Neural cell (in vitro differentiated cells): ENCODE measurements around the gene TNFRSF6B. TPM values are rescaled to one million over a fixed set of nuclear protein-coding genes. Genes with fewer than 3 reads are reported as not detected.

Source experiments
- H2AFZ ChIP-seq: fragments of 200-600, 300-800 bp; sonication (generic), shearing (Covaris generic); 2 replicates; pipeline ENCODE4 v1.6.0; 2014; ENCODE audit warnings: low read depth, mild to moderate bottlenecking, antibody characterized with exemption, low read length, moderate library complexity
- H3F3A ChIP-seq: fragments of 200-600 bp; shearing (Covaris generic); 2 replicates; pipeline ENCODE4 v1.6.1; 2016; ENCODE audit warnings: mild to moderate bottlenecking, moderate library complexity, mixed read lengths, antibody characterized with exemption, low read length; ENCODE audit not compliant: insufficient read depth, poor library complexity, severe bottlenecking
- H3K27ac ChIP-seq: fragments of 200-600, 300-800 bp; sonication (generic), shearing (Covaris generic); 2 replicates; pipeline ENCODE4 v1.5.1; 2014; ENCODE audit warnings: mild to moderate bottlenecking, low read length, moderate library complexity
- H3K27me3 ChIP-seq: fragments of 300-800, 200-600 bp; sonication (generic), shearing (Covaris generic); 2 replicates; pipeline ENCODE4 v1.6.0; 2014; ENCODE audit warnings: mild to moderate bottlenecking, low read depth, low read length, moderate library complexity; ENCODE audit not compliant: insufficient read depth
- H3K36me3 ChIP-seq: fragments of 300-800, 200-600 bp; sonication (generic), shearing (Covaris generic); 2 replicates; pipeline ENCODE4 v1.5.1; 2014; ENCODE audit warnings: mild to moderate bottlenecking, antibody characterized with exemption, low read length, moderate library complexity; ENCODE audit not compliant: insufficient read depth
- H3K4me2 ChIP-seq: fragments of 300-800, 200-600 bp; sonication (generic), shearing (Covaris generic); 2 replicates; pipeline ENCODE4 v1.6.0; 2014; ENCODE audit warnings: mild to moderate bottlenecking, low read length
- H3K4me3 ChIP-seq: fragments of 300-800, 200-600 bp; sonication (generic), shearing (Covaris generic); 2 replicates; pipeline ENCODE4 v1.5.1; 2014; ENCODE audit warnings: mild to moderate bottlenecking, low read length, moderate library complexity
- H3K79me2 ChIP-seq: fragments of 200-600 bp; shearing (Covaris generic); replicated peaks from 2 replicates; pipeline ENCODE4 v1.6.0; 2014; ENCODE audit warnings: mild to moderate bottlenecking, low read length, moderate library complexity; ENCODE audit not compliant: insufficient read depth
- H3K9ac ChIP-seq: fragments of 300-800, 200-600 bp; sonication (generic), shearing (Covaris generic); 2 replicates; pipeline ENCODE4 v1.6.1; 2016; ENCODE audit warnings: mild to moderate bottlenecking, low read length, mixed read lengths
- H3K9me2 ChIP-seq: fragments of 200-600 bp; shearing (Covaris generic); 2 replicates; pipeline ENCODE4 v1.6.1; 2016; ENCODE audit warnings: mild to moderate bottlenecking, low read length, mixed read lengths; ENCODE audit not compliant: insufficient read depth
- H3K9me3 ChIP-seq: fragments of 200-600, 300-800 bp; sonication (generic), shearing (Covaris generic); 2 replicates; pipeline ENCODE4 v1.6.1; 2016; ENCODE audit warnings: mild to moderate bottlenecking, mixed run types, low read length, moderate library complexity, mixed read lengths
- H4K20me1 ChIP-seq: fragments of 200-600 bp; shearing (Covaris generic); 2 replicates; pipeline ENCODE4 v1.6.1; 2016; ENCODE audit warnings: mild to moderate bottlenecking, mixed run types; ENCODE audit not compliant: insufficient read depth
- CTCF ChIP-seq: fragments of 450-650 bp; IDR thresholded peaks from 2 replicates; pipeline ENCODE4 v1.5.1; 2014; ENCODE audit warnings: antibody characterized with exemption, mild to moderate bottlenecking, moderate library complexity; ENCODE audit not compliant: poor library complexity, severe bottlenecking
- EP300 ChIP-seq: fragments of 450-650 bp; conservative IDR thresholded peaks from 2 replicates; pipeline ENCODE4 v1.6.1; 2014; ENCODE audit warnings: antibody characterized with exemption, mild to moderate bottlenecking, moderate library complexity; ENCODE audit not compliant: poor library complexity, severe bottlenecking
- EZH2 ChIP-seq: fragments of 200-600, 300-800 bp; shearing (Covaris generic), sonication (generic); IDR thresholded peaks from 2 replicates; pipeline ENCODE4 v1.6.1; 2014; ENCODE audit warnings: antibody characterized with exemption, low read length, borderline replicate concordance, mild to moderate bottlenecking; ENCODE audit not compliant: insufficient read depth, poor library complexity, severe bottlenecking
- MXI1 ChIP-seq: fragments of 450-650 bp; conservative IDR thresholded peaks from 2 replicates; pipeline ENCODE4 v1.6.1; 2014; ENCODE audit warnings: antibody characterized with exemption, mild to moderate bottlenecking; ENCODE audit not compliant: poor library complexity, severe bottlenecking
- POLR2AphosphoS5 ChIP-seq: IDR thresholded peaks from 2 replicates; pipeline ENCODE4 v1.6.1; 2012
- RAD21 ChIP-seq: fragments of 450-650 bp; conservative IDR thresholded peaks from 2 replicates; pipeline ENCODE4 v1.6.1; 2014; ENCODE audit warnings: antibody characterized with exemption, mild to moderate bottlenecking, moderate library complexity
- SMC3 ChIP-seq: fragments of 450-650 bp; conservative IDR thresholded peaks from 2 replicates; pipeline ENCODE4 v1.6.1; 2014; ENCODE audit warnings: antibody characterized with exemption, mild to moderate bottlenecking, moderate library complexity; ENCODE audit not compliant: poor library complexity
- TAF1 ChIP-seq: IDR thresholded peaks from 2 replicates; pipeline ENCODE4 v1.6.1; 2012; ENCODE audit warnings: low read depth
- polyA plus RNA-seq: library from polyadenylated mRNA; depleted of rRNA; stranded (reverse); fragments of >200 nt; gene quantifications from 2 replicates; pipeline ENCODE4 v1.2.3, GENCODE V29; 2014
- TF ChIP-seq, protein P1 (sequence below): IDR thresholded peaks from 2 replicates; pipeline ENCODE4 v1.6.1; 2012; ENCODE audit warnings: borderline replicate concordance

Gene TNFRSF6B
- polyA plus RNA-seq, 1 donor from 2014 or later, result 9.4 TPM

DNA sequence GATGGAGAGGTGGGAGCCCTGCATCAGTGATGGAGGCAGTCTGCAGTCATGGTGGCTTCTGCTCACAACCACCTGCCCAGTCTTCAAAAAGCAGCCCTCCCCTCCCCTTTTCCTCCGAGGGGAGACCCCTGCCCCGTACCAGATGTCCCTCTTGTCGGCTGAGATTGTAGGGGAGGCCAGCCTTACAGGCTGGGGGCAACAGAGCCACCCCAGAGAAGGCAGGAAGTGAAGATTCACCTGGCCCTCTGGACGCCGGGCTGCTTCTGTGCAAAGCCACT, 4.5 kb downstream of the TNFRSF6B start:
- Histone ChIP-seq H3K9ac (no peak overlapping the region), H3K9me2 (no peaks in the 10 kb centered on the region), H3F3A (no peaks in the 10 kb centered on the region), H4K20me1 (no peaks in the 10 kb centered on the region), H3K4me3 (no peak overlapping the region), H3K27ac (no peak overlapping the region), H3K27me3 (no peaks in the 10 kb centered on the region), H2AFZ (no peak overlapping the region), H3K9me3 (no peaks in the 10 kb centered on the region), H3K4me2 (no peak overlapping the region), H3K79me2 (no peaks in the 10 kb centered on the region), H3K36me3 (no peaks in the 10 kb centered on the region)
- TF ChIP-seq EP300 (no peak), RAD21 (no peak), MXI1 (no peak), TAF1 (no peak), CTCF (no peak), SMC3 (no peak), EZH2 (no peak), POLR2AphosphoS5 (no peak)
- TF ChIP-seq, protein P1, sequence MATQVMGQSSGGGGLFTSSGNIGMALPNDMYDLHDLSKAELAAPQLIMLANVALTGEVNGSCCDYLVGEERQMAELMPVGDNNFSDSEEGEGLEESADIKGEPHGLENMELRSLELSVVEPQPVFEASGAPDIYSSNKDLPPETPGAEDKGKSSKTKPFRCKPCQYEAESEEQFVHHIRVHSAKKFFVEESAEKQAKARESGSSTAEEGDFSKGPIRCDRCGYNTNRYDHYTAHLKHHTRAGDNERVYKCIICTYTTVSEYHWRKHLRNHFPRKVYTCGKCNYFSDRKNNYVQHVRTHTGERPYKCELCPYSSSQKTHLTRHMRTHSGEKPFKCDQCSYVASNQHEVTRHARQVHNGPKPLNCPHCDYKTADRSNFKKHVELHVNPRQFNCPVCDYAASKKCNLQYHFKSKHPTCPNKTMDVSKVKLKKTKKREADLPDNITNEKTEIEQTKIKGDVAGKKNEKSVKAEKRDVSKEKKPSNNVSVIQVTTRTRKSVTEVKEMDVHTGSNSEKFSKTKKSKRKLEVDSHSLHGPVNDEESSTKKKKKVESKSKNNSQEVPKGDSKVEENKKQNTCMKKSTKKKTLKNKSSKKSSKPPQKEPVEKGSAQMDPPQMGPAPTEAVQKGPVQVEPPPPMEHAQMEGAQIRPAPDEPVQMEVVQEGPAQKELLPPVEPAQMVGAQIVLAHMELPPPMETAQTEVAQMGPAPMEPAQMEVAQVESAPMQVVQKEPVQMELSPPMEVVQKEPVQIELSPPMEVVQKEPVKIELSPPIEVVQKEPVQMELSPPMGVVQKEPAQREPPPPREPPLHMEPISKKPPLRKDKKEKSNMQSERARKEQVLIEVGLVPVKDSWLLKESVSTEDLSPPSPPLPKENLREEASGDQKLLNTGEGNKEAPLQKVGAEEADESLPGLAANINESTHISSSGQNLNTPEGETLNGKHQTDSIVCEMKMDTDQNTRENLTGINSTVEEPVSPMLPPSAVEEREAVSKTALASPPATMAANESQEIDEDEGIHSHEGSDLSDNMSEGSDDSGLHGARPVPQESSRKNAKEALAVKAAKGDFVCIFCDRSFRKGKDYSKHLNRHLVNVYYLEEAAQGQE, result no peak

- no peaks in the 10 kb centered on the region for H3K9me3 ChIP-seq
- H3K79me2 ChIP-seq, result peaks cover 2% of the 10 kb centered on the region
- no peaks in the 10 kb centered on the region for H3K9me2 ChIP-seq
- no peaks in the 10 kb centered on the region for H3K36me3 ChIP-seq
- H2AFZ ChIP-seq, result no peak overlapping the region
- no peak overlapping the region for H3K4me3 ChIP-seq
- H3K27me3 ChIP-seq, result no peaks in the 10 kb centered on the region
- TF ChIP-seq POLR2AphosphoS5, result peak; percentile 10
- no peak for TF ChIP-seq SMC3
- no peak for TF ChIP-seq EZH2
- H3K27ac ChIP-seq, result no peak overlapping the region
- no peaks in the 10 kb centered on the region for H4K20me1 ChIP-seq
- no peak overlapping the region for H3K4me2 ChIP-seq
- no peaks in the 10 kb centered on the region for H3F3A ChIP-seq
- no peak overlapping the region for H3K9ac ChIP-seq
These were observed 5.0 kb downstream of the TNFRSF6B start for GRCh38 chr20:63701329-63702035.
